Peyer's patch (tissue), 4 donors: ENCODE results near the gene KIR3DL3.

ENCODE experiments used
- CTCF ChIP-seq, 6 experiments: fragments of 450-650 bp in 4 of 6; fragments of 200-600 bp in 2 of 6; sonication (generic) in 1 of 6; IDR thresholded peaks; one replicate each; pipeline ENCODE4 v1.5.1; 2017 to 2019; ENCODE audit warnings: antibody characterized with exemption in 6 of 6, mild to moderate bottlenecking in 3 of 6, moderate library complexity in 1 of 6
- POLR2A ChIP-seq, 2 donors: fragments of 450-650 bp; IDR thresholded peaks; one replicate each; pipeline ENCODE4 v1.5.1; 2017; ENCODE audit warnings: antibody characterized with exemption in 2 of 2, mild to moderate bottlenecking in 2 of 2, moderate library complexity in 2 of 2

- no peak for TF ChIP-seq CTCF (IDR thresholded peaks at IDR 0.05)
- TF ChIP-seq POLR2A (IDR thresholded peaks at IDR 0.05), result no peak
Measured at GRCh38 chr19:54682306-54682856, 41.9 kb upstream of the KIR3DL3 start.
